Measurements from ENCODE around the gene ARHGDIB.

Gene ARHGDIB

DNA sequence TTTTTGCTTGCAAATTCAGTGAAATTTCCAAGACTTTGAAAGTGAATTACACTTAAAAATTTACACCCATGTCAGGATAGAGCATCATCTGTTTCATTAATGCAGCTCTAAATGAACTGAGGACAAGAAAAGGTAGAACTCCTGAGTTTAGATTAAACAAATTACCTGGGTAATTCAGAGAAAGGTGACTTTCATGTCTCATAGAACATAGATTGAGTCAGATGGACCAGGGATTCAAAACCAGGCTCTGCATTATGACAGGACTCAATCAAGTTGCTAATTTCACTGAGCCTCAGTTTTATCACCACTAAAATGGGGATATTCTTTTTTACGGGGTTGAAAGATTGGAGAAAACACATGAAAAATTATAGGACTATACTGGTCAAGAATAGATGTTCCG, 4.5 kb downstream of the ARHGDIB start:
- H3K4me3 ChIP-seq: no peak overlapping the region
- TF ChIP-seq, protein P1, sequence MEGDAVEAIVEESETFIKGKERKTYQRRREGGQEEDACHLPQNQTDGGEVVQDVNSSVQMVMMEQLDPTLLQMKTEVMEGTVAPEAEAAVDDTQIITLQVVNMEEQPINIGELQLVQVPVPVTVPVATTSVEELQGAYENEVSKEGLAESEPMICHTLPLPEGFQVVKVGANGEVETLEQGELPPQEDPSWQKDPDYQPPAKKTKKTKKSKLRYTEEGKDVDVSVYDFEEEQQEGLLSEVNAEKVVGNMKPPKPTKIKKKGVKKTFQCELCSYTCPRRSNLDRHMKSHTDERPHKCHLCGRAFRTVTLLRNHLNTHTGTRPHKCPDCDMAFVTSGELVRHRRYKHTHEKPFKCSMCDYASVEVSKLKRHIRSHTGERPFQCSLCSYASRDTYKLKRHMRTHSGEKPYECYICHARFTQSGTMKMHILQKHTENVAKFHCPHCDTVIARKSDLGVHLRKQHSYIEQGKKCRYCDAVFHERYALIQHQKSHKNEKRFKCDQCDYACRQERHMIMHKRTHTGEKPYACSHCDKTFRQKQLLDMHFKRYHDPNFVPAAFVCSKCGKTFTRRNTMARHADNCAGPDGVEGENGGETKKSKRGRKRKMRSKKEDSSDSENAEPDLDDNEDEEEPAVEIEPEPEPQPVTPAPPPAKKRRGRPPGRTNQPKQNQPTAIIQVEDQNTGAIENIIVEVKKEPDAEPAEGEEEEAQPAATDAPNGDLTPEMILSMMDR (IDR thresholded peaks at IDR 0.05): no peak
- no peak for DNase-seq
- no peaks in the 10 kb centered on the region for H3K36me3 ChIP-seq
- peaks cover 0 to 49% (median 18%) of the 10 kb centered on the region in 4 donors for H3K4me1 ChIP-seq
- no peaks in the 10 kb centered on the region for H3K27me3 ChIP-seq
- intact Hi-C loops (cut with DNase I; ENCODE audit: low total_unique reads): no loop called here
- no peaks in the 10 kb centered on the region for H3K9me3 ChIP-seq
- peak overlapping the region; percentile 60 to 63 for H3K27ac ChIP-seq

DNA sequence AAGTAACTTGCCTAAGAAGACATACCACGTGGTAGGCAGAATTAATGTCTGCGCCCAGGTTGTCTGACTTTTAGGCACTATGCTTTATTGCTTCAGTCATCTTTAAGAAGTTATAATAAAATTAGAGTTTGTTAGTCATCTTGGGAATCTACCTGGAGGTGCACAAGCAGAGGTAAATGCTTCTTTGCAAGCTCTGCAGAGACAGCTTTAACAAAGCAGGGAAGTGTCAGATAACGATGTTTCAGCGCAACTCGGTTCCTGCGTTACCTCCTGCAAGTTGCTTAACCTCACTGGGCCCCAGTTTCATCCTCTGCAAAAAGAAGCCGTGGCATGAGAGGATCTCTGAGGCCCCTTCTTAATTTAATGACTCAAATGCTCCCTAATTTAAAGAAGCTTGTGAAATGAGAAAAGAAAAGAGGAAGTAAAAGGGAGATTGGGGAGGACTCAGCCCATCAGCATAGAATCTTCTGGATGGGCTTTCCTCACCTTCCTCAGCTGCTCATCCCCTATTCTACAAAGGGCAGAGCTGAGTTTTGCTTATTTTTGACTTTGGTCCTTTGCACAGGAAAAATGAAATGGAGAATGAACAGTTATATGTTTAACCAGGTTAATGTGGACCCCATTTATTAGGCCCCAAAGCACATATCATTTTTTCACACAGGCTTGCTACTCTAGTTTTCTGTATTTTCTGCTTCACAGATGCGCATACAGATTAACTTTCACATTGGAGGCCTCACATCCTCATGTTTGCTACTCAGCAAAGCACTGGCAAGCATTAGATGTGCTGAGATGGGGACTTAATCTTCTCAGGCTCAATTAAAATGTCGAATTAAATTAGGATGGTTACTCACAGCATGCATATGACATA, 5.1 kb downstream of the ARHGDIB start:
- intact Hi-C loops (cut with DNase I; ENCODE audit: low total_unique reads): no loop called here
- H3K4me3 ChIP-seq: no peak overlapping the region
- TF ChIP-seq, protein P1 (IDR thresholded peaks at IDR 0.05): no peak
- no peak for DNase-seq
- H3K27me3 ChIP-seq: no peaks in the 10 kb centered on the region
- peaks cover 0 to 56% (median 23%) of the 10 kb centered on the region in 4 donors for H3K4me1 ChIP-seq
- no peaks in the 10 kb centered on the region for H3K36me3 ChIP-seq
- peak overlapping the region; percentile 60 to 63 for H3K27ac ChIP-seq
- H3K9me3 ChIP-seq: no peaks in the 10 kb centered on the region

DNA sequence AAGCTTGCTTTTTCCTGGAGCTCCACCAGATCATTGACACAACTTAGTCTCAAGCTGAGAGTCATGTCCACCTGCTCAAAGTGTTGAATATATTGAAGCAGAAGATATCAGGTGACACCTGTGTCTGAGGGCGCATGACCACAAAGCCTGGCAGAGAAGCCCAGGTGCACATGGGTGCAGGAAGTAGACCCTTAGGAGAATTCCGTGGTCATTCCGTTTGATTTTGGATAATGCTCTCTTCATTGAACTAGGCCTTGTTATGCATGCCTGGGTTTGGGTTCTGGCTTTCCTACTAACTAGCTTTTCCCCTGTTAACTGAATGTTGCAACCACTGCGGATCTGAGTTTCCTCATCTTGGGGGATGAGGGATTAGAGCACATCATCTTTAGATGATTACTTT, 7.1 kb downstream of the ARHGDIB start:
- Histone ChIP-seq H3K9me3 (no peaks in the 10 kb centered on the region), H3K27me3 (no peaks in the 10 kb centered on the region), H3K4me3 (no peak overlapping the region), H3K27ac (peak overlapping the region; percentile 31 to 84), H3K36me3 (no peaks in the 10 kb centered on the region), H3K4me1 (peaks cover 0 to 60% (median 25%) of the 10 kb centered on the region in 4 donors)
- intact Hi-C loops (cut with DNase I; ENCODE audit: low total_unique reads): loop anchor here (5.0 kb wide), 1 partner anchor 62 kb away; no protein-coding TSS in a partner anchor
- TF ChIP-seq, protein P1 (IDR thresholded peaks at IDR 0.05): no peak
- DNase-seq: no peak

DNA sequence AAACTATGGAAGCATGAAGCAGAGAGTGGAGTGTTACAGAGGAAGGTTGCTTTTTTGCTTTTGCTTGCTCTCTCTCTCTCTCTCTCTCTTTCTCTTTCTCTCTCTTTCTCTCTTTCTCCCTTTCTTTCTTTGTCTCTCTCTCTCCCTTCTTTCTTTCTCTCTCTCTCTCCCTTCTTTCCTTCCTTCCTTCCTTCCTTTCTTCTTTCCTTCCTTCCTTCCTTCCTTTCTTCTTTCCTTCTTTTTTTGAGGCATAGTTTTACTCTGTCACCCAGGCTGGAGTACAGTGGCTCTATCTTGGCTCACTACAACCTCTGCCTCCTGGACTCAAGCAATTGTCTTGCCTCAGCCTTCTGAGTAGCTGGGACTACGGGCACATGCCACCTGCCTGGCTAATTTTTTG, 7.6 kb downstream of the ARHGDIB start:
- DNase-seq: no peak
- no peaks in the 10 kb centered on the region for H3K27me3 ChIP-seq
- TF ChIP-seq, protein P1 (IDR thresholded peaks at IDR 0.05): no peak
- peak overlapping the region; percentile 31 to 84 for H3K27ac ChIP-seq
- H3K4me3 ChIP-seq: no peak overlapping the region
- H3K36me3 ChIP-seq: no peaks in the 10 kb centered on the region
- no peaks in the 10 kb centered on the region for H3K9me3 ChIP-seq
- H3K4me1 ChIP-seq: peaks cover 0 to 60% (median 26%) of the 10 kb centered on the region in 4 donors
- intact Hi-C loops (cut with DNase I; ENCODE audit: low total_unique reads): loop anchor here (5.0 kb wide), 1 partner anchor 61 kb away; no protein-coding TSS in a partner anchor

DNA sequence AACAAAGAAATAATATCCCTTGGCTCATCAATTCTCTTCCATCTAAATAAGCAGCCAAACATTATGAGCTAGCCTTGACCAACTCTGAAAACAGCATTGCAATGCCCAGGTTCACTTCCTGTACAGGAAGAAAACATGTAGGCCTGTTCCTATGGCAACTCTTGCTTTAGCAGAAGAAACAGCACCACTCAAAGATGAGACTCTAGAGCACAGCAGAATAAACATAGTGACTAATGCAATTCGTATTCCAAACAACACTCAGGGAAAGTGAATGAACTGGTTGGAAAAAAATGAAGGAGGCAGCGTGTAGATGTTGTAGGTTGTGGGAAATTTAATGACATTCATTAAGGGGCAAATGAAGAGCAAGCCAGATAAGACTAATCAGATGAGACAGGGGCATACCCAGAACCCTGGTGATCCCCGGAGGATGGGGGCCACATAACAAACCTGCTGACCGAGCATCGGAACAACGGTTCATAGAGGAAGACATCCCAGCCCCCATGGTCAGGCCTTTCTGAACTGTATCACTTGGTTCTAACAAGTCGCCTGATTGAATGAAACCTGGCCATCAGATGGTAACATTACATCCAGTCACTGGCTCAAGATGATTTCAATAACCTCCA, 9.0 kb downstream of the ARHGDIB start:
- Histone ChIP-seq H3K36me3 (no peaks in the 10 kb centered on the region), H3K27me3 (no peaks in the 10 kb centered on the region), H3K4me3 (no peak overlapping the region), H3K9me3 (no peaks in the 10 kb centered on the region), H3K4me1 (peaks cover 0 to 61% (median 26%) of the 10 kb centered on the region in 4 donors), H3K27ac (peak overlapping the region; percentile 79 to 84)
- DNase-seq: no peak
- TF ChIP-seq, protein P1 (IDR thresholded peaks at IDR 0.05): no peak
- intact Hi-C loops (cut with DNase I; ENCODE audit: low total_unique reads): loop anchor here (5.0 kb wide), 1 partner anchor 60 kb away; no protein-coding TSS in a partner anchor
